ENCODE measurements around the gene HECTD1.
A peak's percentile ranks its signal among the peaks of the same experiment; 100 is the strongest.

GRCh38 chr14:31059152-31059924, 148.3 kb downstream of the HECTD1 start:
- TF ChIP-seq TCF12 (IDR thresholded peaks at IDR 0.05; ENCODE audit: low read depth) (no peak), EP300 (IDR thresholded peaks at IDR 0.05; ENCODE audit: borderline replicate concordance) (no peak), CEBPB (IDR thresholded peaks at IDR 0.05) (peak; percentile 90)
